Loucy (cell line): ENCODE data around the gene MYOD1.

ENCODE experiments used
- H2AFZ ChIP-seq: fragments of 200-600 bp; sonication (generic); 2 replicates; pipeline ENCODE4 v1.6.0; 2016; ENCODE audit warnings: antibody characterized with exemption, mild to moderate bottlenecking, low read length, moderate library complexity
- H3F3A ChIP-seq: fragments of 200-600 bp; 2 replicates; pipeline ENCODE4 v1.6.0; 2016; ENCODE audit warnings: antibody characterized with exemption, low read depth, mild to moderate bottlenecking
- H3K27me3 ChIP-seq: fragments of 200-600 bp; sonication (generic); 2 replicates; pipeline ENCODE4 v1.6.1; 2014; ENCODE audit warnings: low read length, mild to moderate bottlenecking; ENCODE audit not compliant: insufficient read depth, poor library complexity, severe bottlenecking
- H3K36me3 ChIP-seq: fragments of 200-600 bp; sonication (generic); 2 replicates; pipeline ENCODE4 v1.6.1; 2016; ENCODE audit warnings: low read length; ENCODE audit not compliant: insufficient read depth
- H3K4me1 ChIP-seq: fragments of 200-600 bp; sonication (generic); 2 replicates; pipeline ENCODE4 v1.5.1; 2014; ENCODE audit warnings: low read length, mild to moderate bottlenecking; ENCODE audit not compliant: insufficient read depth, poor library complexity, severe bottlenecking
- H3K4me2 ChIP-seq: fragments of 200-600 bp; sonication (generic); 2 replicates; pipeline ENCODE4 v1.6.0; 2014; ENCODE audit warnings: antibody characterized with exemption, low read length, low read depth, mild to moderate bottlenecking; ENCODE audit not compliant: poor library complexity, severe bottlenecking
- H3K4me3 ChIP-seq: fragments of 200-600 bp; sonication (generic); 2 replicates; pipeline ENCODE4 v1.5.1; 2014; ENCODE audit warnings: low read length, mild to moderate bottlenecking, mixed read lengths; ENCODE audit not compliant: poor library complexity, severe bottlenecking
- H3K79me2 ChIP-seq: fragments of 200-600 bp; sonication (generic); 2 replicates; pipeline ENCODE4 v1.6.1; 2014; ENCODE audit warnings: low read length; ENCODE audit not compliant: insufficient read depth
- H3K9ac ChIP-seq: fragments of 200-600 bp; sonication (generic); 2 replicates; pipeline ENCODE4 v1.6.0; 2014; ENCODE audit warnings: mild to moderate bottlenecking, low read depth, low read length, moderate library complexity; ENCODE audit not compliant: poor library complexity, severe bottlenecking
- H3K9me2 ChIP-seq: fragments of 200-600 bp; sonication (generic); replicated peaks from 2 replicates; pipeline ENCODE4 v1.6.1; 2016; ENCODE audit warnings: low read depth, low read length, mixed read lengths
- H3K9me3 ChIP-seq: fragments of 200-600 bp; sonication (generic); 2 replicates; pipeline ENCODE4 v1.6.1; 2014; ENCODE audit warnings: mild to moderate bottlenecking, antibody characterized with exemption, low read length, low read depth; ENCODE audit not compliant: insufficient read depth
- H4K20me1 ChIP-seq: fragments of 200-600 bp; sonication (generic); 2 replicates; pipeline ENCODE4 v1.6.0; 2014; ENCODE audit warnings: antibody characterized with exemption, low read length, mild to moderate bottlenecking; ENCODE audit not compliant: insufficient read depth, poor library complexity, severe bottlenecking
- EZH2phosphoT487 ChIP-seq: fragments of 200-600 bp; IDR thresholded peaks from 2 replicates; pipeline ENCODE4 v1.6.1; 2018; ENCODE audit warnings: antibody characterized with exemption, mild to moderate bottlenecking, moderate library complexity, borderline replicate concordance
- TF ChIP-seq, protein P1 (sequence below): fragments of 200-600 bp; sonication (generic); conservative IDR thresholded peaks from 2 replicates; pipeline ENCODE4 v1.5.1; 2014; ENCODE audit warnings: mild to moderate bottlenecking, antibody characterized with exemption, low read length

Gene MYOD1

GRCh38 chr11:17741487-17741886 lies 22.1 kb downstream of the MYOD1 start:
- H3K27me3 ChIP-seq = no peaks in the 10 kb centered on the region
- no peak overlapping the region for H3K9ac ChIP-seq
- H3K36me3 ChIP-seq = no peaks in the 10 kb centered on the region
- no peak overlapping the region for H2AFZ ChIP-seq
- H3K4me3 ChIP-seq = no peak overlapping the region
- H3K9me2 ChIP-seq = no peaks in the 10 kb centered on the region
- no peaks in the 10 kb centered on the region for H4K20me1 ChIP-seq
- TF ChIP-seq, protein P1, sequence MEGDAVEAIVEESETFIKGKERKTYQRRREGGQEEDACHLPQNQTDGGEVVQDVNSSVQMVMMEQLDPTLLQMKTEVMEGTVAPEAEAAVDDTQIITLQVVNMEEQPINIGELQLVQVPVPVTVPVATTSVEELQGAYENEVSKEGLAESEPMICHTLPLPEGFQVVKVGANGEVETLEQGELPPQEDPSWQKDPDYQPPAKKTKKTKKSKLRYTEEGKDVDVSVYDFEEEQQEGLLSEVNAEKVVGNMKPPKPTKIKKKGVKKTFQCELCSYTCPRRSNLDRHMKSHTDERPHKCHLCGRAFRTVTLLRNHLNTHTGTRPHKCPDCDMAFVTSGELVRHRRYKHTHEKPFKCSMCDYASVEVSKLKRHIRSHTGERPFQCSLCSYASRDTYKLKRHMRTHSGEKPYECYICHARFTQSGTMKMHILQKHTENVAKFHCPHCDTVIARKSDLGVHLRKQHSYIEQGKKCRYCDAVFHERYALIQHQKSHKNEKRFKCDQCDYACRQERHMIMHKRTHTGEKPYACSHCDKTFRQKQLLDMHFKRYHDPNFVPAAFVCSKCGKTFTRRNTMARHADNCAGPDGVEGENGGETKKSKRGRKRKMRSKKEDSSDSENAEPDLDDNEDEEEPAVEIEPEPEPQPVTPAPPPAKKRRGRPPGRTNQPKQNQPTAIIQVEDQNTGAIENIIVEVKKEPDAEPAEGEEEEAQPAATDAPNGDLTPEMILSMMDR = no peak
- TF ChIP-seq EZH2phosphoT487 = no peak
- no peaks in the 10 kb centered on the region for H3K79me2 ChIP-seq
- H3K4me2 ChIP-seq = no peak overlapping the region
- H3K9me3 ChIP-seq = no peaks in the 10 kb centered on the region
- H3K4me1 ChIP-seq = no peaks in the 10 kb centered on the region
- no peaks in the 10 kb centered on the region for H3F3A ChIP-seq

DNA sequence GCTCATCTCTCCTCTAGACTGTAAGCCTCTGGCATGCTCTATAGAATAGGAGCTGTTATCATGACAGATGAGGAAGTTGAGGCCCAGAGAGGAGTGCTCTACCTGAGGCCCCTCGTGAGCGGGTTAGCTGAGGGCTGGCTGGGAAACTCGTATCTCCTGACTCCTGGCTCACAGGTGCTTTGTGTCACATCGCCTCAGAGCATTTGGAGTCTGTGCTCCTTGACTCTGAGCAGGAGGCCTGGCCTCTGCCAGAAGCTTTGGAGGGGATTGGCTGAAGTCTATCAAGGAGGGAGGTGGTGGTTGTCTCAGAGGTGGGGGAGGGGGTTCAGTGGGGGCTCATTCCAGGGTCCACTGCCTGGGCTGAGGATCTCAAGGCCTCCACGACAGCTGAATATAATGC lies 22.6 kb downstream of the MYOD1 start:
- no peak overlapping the region for H2AFZ ChIP-seq
- H3K27me3 ChIP-seq = no peaks in the 10 kb centered on the region
- TF ChIP-seq, protein P1 = no peak
- TF ChIP-seq EZH2phosphoT487 = no peak
- H4K20me1 ChIP-seq = no peaks in the 10 kb centered on the region
- H3K4me1 ChIP-seq = no peaks in the 10 kb centered on the region
- H3K9me2 ChIP-seq = no peaks in the 10 kb centered on the region
- no peaks in the 10 kb centered on the region for H3K36me3 ChIP-seq
- no peaks in the 10 kb centered on the region for H3K79me2 ChIP-seq
- H3K9ac ChIP-seq = no peak overlapping the region
- H3K9me3 ChIP-seq = no peaks in the 10 kb centered on the region
- no peak overlapping the region for H3K4me2 ChIP-seq
- no peaks in the 10 kb centered on the region for H3F3A ChIP-seq
- no peak overlapping the region for H3K4me3 ChIP-seq

- no peaks in the 10 kb centered on the region for H3K79me2 ChIP-seq
- no peak for TF ChIP-seq EZH2phosphoT487
- TF ChIP-seq, protein P1 = no peak
- H3K9me2 ChIP-seq = no peaks in the 10 kb centered on the region
- no peak overlapping the region for H2AFZ ChIP-seq
- H3K27me3 ChIP-seq = no peaks in the 10 kb centered on the region
- no peaks in the 10 kb centered on the region for H3K4me1 ChIP-seq
- H3K36me3 ChIP-seq = no peaks in the 10 kb centered on the region
- no peak overlapping the region for H3K4me2 ChIP-seq
- H4K20me1 ChIP-seq = no peaks in the 10 kb centered on the region
- no peaks in the 10 kb centered on the region for H3K9me3 ChIP-seq
- H3K4me3 ChIP-seq = no peak overlapping the region
- H3F3A ChIP-seq = no peaks in the 10 kb centered on the region
- H3K9ac ChIP-seq = no peak overlapping the region
These were observed 23.8 kb downstream of the MYOD1 start for GRCh38 chr11:17743026-17743807.
